GM18907 (cell line): ENCODE data around the gene TEAD1.

Experiments
- ATAC-seq: cut with Tn5 transposase; IDR thresholded peaks from one replicate; pipeline ENCODE4 v1.9.1; 2021; ENCODE audit warnings: mild to moderate bottlenecking, moderate library complexity; ENCODE audit not compliant: unreplicated experiment

Gene TEAD1

DNA sequence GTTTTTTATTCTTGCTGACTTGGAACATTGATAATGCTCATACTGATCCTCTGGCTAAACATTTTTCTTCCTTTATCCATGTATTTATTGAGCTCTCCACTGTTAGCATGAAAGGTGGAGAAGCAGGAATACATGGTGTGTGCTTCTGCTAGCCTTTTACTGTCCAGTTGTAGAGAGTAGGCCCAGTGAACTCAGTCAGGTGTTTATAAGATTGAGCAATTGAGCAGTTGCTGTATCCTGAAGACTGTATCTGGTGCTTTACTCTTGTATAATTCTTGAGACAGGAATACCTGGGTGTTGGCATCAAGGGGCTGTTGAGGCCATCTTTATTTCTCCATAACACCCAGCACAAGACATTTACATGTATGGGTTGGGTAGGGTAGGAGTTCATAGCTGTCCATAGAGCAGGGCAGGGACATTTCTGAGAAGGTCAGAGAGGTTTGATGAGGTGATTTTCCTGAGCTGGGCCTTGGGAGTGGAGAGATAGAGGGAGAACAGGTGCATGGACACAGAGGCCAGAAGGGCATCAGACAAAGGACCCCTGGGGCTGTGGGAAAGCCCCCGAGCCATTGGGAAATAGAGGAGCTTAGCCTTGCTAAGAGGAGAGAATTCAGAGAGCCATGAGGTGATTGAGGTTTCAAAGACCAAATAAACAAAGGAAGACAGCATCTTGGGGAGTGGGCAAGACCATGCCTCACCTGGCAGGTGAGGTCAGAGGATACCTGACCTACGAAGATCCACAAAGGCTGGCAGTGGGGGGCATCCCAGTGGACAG lies 155.5 kb downstream of the TEAD1 start:
- no peak for ATAC-seq

GRCh38 chr11:12831471-12832202 lies 157.4 kb downstream of the TEAD1 start:
- ATAC-seq = no peak

- no peak for ATAC-seq
These were observed 158.4 kb downstream of the TEAD1 start for GRCh38 chr11:12832480-12833224.

DNA sequence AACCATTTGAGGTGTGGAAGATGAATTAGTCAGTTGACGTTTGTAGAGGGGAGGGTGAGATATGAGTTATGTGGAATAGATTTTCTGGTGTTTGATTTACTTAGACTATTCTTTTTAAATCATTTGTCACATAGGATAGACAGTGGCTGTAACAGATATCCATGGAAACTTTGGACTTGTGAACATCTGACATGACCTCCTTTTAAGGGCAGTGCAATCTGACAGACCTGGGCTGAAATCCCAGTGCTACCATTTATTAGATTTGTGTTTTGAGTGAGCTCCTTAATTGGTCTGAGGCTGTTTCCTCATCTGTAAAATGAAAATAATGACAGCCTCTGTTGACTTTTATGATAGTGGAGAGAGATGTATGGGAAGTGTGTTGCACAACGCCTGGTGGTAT lies 159.9 kb downstream of the TEAD1 start:
- ATAC-seq = no peak

GRCh38 chr11:12834630-12835029 lies 160.4 kb downstream of the TEAD1 start:
- no peak for ATAC-seq

- ATAC-seq = no peak
These were observed 161.1 kb downstream of the TEAD1 start for GRCh38 chr11:12835286-12835685.

- ATAC-seq = no peak
These were observed 164.4 kb downstream of the TEAD1 start for GRCh38 chr11:12838463-12839123.

DNA sequence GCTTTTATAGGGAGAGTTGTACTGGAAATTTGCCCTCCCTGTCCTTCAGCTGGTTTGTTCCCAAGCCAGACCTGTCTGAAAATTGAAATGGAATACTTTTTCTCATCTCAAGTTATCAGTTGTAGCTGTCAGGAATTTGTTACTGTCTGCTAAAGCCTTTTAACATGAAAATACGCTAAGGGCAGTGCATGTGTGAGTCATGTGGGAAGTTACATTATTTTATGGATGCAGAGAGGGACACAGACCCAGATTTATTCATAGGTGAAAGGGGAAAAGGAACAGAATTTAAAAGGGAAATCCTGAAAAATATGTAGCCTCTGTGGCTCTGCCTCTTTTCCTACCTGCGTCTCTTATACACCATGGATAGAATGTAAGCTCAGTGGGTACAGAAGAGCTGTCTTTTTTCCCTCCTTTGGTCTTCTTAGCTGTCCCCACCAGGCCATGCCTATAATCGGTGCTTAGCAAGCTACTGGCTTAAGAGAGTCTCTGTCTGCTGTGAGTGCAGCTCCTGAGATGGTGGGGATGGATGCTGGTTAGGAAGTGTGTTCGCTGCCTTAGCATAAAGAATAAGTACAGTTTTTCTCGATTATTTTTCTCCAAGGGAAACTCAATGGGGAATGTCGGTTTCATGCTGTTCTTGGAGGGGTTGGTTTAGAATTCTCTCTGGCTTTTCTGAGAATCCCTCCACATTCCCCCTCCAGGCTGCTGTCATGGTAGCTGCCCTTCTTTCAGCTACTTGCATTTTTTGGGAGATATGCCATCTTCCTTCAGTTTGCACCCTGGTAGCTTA lies 166.8 kb downstream of the TEAD1 start:
- ATAC-seq = no peak

DNA sequence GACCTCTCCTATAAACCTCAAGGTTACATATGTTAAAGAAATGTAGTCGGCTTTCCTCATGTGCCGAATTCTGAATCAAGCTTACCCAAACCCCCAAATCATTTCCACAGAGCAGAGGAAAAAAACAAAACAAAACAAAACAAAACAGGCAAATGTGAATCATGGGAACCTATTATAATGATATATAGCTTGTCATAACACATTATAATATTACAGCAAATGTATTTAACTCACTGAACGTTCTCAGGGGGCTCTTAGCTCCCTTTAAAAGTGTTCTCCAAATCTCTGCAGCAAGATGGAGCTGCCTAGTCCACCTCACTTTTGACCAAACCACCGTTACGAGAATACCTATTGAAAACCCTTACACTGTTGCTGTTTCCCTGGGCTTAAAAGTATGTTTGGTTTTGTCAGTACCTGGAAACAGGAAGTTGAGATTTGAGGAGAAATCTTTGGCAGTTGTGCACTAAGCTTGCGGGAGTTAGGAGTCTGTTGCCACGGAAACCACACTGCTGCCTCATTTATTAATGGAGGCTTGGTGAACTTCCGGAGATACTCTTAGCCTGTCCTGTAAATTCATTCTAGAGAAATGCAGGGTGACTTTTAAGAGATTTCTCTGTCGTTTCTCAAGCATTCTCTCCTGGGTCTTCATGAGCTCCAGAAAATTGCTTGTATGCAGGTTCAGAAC lies 167.9 kb downstream of the TEAD1 start:
- ATAC-seq = no peak

DNA sequence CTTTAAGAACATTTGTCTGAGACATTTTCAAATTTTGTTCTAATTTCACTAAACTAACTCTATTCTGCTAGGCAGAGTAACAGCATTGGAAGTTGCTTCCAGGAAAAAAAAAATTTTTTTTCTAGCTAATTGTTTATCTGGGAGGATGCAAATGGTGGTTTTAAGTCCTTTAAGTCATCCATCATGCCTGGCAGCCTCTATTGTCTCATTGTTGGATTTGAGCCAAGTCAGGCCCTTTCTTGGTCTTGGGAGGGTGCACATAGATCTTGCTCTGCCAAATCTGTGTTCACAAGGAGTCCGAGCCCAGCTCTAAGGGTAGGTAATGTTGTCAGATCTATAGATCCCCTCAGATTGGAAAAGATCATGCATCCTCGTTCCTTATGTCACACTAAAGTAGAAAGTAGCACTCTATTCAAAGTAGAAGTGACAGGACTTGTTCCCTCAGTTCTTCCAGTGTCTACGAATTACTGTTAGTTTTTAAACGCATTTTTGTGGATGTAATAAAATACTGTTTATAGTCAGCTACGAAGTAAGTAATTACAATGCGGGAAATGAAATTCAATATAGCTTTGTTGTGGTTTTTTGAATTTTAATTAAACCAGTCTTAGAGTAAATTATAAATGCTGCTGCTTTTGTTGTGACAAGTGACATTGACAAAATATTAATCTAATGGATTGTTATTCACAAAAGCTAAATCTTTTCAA lies 168.9 kb downstream of the TEAD1 start:
- no peak for ATAC-seq

DNA sequence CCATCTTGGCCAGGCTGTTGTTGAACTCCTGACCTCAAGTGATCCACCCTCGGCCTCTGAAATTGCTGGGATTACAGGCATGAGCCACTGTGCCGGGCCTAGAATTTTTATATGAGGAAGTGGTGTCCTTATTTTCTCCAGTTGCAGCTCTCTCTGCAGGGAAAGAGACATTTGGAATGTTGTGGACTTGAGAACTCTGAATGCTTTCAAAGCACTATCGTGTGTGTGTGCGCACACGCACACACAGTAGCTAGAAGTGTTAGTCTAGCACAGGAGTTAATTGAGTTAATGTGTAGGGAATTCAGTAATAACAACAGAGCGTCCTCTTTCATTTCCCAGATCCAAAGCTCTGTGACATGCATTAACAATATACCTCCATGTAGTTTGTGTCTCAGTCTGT lies 170.9 kb downstream of the TEAD1 start:
- no peak for ATAC-seq

DNA sequence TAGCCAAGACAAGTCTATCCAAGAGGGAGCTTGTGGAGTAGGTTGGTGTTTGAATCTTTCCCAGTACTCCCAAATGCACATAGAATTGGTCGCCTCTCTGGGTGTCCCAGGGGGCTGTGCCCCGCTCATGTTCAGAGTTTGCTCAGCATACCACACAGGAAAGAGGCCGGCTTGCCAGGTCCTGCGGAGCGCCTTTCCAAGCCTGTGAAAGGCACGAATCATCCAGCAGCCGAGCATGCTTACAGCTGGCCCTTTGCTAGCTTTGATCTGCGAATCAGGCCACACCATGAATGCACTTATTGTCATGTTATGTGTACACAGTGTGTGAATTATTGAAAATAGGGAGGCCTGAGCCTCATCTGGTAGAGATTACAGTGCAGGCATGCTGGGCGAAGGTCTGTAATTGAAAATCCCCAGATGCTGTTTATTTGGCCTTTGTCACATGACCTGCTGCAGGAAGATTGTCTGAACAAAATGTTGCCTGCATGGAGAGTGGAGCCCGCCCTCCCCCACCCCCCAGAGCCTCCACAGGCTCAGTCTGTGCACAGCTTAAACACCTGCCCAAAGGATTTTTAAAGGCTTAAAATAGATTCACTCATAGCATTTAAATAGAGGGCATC lies 171.6 kb downstream of the TEAD1 start:
- ATAC-seq = no peak

DNA sequence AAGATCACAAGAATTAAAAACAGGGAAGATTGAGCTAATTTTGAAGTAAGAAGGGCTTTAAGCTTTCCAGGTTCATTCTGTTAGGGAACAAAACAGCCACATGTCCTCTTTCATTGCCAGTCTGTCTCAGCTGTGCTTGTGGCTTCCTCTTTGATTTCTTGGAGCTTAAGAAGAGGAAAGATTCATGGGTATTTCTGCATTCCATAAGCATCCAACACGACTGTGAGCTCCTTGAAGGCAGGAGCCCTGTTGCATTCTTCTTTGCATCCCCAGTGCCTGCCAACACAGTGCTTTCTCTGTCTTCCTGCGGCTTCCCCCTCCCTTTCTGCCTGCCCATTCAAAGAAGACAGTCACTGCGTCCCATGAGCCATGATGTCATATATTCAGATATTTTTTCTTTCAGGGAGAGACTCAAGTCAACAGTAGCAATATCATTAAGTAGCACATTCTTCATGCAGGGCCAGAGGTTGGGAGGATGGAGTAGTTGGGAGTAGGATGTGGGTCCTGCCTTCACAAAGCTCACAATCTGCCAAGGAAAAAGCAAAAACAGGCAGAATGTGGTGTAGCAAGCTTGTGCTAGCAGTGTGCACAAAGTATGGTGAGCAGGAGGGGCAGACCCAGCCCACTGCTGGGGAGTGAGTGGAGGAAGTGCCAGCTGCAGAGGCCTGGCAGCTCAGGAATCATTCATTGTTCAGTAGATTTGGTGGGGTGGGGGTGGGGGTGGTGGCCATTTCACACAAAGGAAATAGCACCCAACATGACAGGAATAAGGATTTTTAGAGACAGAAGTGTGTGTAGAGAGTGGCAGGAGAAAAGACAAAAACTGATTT lies 172.8 kb downstream of the TEAD1 start:
- no peak for ATAC-seq

- ATAC-seq = no peak
These were observed 174.2 kb downstream of the TEAD1 start for GRCh38 chr11:12848413-12848812.

DNA sequence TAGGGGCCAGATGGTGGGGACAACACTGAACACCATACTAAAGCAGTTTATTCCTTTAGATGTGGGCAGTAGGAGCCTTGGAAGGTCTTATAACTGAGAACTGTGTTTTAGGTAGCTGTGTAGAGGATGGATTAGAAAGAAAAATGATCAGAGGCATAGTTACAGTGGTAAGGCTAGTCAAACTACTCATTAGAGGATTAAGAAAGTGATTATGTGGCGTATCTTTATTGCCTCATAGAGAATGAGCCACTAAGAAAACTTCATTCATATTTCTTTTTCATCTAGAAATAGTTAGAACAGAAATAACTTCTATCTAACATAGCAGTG lies 179.1 kb downstream of the TEAD1 start:
- no peak for ATAC-seq

- no peak for ATAC-seq
These were observed 179.6 kb downstream of the TEAD1 start for GRCh38 chr11:12853652-12854296.

DNA sequence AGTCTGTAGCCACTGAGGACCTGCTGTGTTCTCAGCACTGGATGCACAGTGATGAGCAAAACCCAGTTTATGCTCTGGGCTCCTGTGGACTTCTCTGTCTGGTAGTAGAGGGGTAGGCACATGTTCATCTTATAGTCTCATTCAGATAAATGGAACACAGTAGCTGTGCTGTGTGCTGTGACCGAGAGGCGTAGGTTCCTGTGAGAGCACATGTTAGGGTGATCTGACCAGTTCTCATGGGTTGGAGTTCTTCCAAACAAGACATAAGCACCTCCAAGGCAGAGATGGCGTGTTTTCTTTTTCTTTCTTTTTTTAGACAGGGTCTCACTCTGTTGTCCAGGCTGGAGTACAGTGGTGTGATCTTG lies 180.1 kb downstream of the TEAD1 start:
- no peak for ATAC-seq

DNA sequence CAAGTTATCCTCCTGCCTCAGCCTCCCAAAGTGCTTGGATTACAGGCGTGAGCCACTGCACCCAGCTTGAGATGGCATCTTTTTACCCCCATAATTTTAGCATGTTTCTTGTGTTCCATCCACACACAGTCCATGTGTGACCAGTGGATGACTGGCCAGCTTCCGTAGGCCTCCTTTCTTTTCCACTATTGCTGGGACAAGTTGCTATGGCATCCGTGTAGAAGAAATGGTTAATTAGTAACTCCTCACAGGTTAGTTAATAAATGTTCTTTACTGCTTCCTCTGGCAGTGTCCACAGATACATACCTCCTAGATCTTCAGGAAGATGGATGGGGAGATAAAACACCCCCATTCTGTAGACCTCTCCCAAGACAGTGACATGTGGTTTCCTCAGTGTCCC lies 180.6 kb downstream of the TEAD1 start:
- no peak for ATAC-seq
